HT-29 (cell line): Measurements from ENCODE around the gene ZNF687. TPM values are rescaled to one million over a fixed set of nuclear protein-coding genes. Genes with fewer than 3 reads are reported as not detected.
A peak's percentile ranks its signal among the peaks of the same experiment; 100 is the strongest.

Experiments
- DNase-seq: peaks from one replicate; pipeline ENCODE4 v3.0.0-alpha.2; 2015; ENCODE audit warnings: low spot score
- total RNA-seq: library from RNA; depleted of rRNA; stranded (reverse); fragments of >200 nt; shearing (Covaris generic); gene quantifications from 2 replicates; pipeline ENCODE4 v1.2.3, GENCODE V29; 2014

Gene ZNF687
- total RNA-seq, 1 experiment from 2014 or later = 39.2 TPM

DNA sequence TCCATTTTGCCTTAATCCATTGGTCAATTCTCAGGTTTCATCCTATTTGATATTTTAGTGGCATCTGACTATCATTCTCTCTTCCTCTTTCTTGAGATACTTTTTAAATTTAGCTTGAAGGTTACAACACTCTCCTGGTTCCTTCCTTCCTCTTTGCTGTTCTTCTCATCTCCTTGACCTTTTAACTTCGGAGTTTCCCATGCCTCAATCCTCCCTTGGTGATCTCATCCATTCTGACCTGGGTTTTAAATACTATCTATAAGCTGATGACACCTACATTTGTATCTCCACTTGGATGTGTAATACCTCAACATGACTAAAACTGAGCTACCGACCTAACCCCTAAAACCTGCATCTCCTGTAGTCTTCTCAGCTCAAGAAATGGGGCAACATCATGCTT lies 4.8 kb upstream of the ZNF687 start:
- no peak for DNase-seq

DNA sequence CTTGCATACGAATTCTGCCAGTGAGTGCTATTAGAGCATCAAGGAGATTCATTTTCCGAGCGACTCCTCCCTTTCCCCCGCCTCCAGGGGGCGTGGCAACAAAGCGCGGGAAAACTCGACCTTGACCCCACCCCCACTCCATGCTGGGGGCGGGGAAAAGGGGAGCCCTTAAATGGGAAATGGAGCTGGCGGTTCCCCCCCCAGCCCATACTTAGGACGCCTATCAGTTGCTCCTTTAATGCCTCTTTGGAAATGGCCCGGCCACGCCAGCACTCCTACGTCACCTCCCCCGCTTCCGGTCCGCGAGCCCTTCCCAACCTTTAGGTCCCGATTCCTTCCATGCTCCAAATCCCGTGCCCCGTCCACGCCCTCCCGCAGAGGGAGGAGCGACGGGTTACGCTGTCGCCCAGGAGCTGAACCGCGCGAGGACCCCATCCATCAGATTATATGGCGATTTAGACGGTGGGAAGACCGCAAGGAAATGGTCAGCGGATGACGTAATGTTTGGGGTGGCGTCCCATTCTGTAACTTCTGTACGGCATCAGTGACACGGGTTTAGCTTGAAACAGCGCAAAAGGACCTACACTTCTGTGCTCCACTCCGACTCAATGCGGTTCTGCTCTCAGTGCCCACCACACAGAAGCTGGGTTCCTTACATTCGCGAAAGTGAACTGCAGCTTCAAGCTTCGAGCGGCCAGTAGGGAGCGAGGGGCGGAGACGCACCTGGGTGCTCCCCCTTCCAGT lies 702 bp upstream of the ZNF687 start:
- DNase-seq = peak; percentile 97

DNA sequence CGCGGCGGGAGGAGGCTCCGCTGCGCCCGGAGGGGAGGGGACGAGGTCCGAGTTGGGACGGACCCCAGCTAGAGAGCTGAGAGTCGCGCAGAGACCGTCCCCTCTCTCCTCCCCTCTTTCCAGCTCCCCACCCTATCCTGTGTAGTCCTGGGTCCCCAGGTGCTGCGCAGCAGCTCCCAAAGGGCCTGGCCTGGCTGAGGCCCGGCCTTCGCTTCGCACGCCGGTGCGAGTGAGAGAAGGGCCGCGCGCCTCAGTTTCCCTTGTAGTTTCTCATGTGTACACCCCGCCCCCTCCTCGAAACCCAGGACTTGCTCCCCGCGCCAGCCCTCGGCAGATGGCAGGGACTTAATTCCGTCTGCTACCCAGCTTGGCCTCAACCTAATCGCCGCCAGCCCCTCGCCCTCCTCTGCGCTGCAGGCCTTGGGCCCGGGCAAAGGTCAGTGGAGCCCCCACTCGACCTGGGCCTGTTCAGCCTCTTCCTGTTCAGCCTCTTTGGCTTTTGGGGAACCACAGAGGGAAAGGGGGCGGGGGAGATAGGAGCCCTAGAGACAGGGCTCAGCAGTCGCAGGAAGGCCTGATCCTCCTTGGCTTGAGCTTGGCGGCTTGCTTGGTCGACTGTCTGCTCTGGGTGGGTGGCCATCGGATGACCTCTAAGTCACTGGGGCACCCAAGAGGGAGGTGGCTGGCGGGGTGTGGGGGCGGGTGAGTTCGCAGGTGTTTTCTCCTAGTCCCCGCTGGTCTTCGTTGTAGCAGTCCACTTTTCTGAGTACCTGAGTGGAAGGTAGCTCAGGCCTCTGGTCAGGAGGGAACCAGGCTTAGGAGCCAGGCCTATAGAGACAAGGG lies 1.0 kb downstream of the ZNF687 start:
- peak; percentile 45 for DNase-seq

DNA sequence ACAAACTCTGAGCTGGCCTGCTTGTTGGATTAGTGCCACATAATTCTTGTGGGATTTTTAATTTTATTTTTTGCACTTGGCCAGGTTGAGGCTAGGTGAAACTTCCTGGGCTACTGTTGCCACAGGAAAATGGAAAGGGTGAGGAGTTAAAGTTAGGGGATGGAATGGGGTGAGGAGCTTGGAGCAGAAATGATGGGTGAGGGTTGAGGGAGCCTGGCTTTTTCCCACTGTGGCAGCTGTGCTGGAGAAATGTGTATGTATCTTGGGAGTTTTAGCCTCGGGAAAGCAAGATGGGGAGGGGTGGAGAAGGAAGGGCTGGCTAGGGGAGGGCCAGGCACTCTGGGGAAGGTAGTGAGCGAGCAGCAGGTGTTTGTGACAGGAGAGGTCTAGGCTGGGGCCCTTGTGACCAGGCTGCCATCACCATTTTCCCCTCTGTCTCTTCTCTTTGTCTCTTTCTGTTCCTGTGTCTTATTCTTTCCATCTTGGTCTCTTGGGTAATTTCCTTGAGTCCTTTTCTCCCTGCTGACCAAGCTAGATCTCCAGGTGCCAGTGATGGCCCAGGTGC lies 2.0 kb downstream of the ZNF687 start:
- no peak for DNase-seq

DNA sequence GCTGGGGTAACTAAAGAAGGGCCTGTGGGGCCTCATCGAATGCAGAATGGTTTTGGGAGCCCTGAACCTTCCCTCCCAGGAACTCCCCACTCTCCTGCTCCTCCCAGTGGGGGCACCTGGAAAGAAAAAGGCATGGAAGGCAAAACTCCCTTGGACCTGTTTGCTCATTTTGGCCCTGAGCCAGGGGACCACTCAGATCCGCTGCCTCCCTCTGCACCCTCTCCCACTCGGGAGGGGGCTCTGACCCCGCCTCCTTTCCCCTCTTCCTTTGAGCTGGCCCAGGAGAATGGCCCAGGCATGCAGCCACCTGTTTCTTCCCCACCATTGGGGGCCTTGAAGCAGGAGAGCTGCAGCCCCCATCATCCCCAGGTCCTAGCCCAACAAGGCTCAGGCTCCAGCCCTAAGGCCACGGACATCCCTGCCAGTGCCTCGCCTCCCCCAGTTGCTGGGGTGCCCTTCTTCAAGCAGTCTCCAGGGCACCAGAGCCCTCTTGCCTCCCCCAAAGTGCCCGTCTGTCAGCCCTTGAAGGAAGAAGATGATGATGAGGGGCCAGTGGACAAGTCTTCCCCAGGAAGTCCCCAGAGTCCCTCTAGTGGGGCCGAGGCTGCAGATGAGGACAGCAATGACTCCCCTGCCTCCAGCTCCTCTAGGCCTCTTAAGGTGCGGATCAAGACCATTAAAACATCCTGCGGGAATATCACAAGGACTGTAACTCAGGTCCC lies 4.7 kb downstream of the ZNF687 start:
- no peak for DNase-seq

DNA sequence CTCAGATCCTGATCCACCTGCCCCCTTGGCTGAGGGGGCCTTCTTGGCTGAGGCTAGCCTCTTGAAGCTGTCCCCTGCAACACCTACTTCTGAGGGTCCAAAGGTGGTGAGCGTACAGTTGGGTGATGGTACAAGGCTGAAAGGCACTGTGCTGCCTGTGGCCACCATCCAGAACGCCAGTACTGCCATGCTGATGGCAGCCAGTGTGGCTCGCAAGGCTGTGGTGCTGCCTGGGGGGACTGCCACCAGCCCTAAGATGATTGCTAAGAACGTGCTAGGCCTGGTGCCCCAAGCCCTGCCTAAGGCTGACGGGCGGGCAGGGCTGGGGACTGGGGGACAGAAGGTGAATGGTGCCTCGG lies 5.2 kb downstream of the ZNF687 start:
- DNase-seq = no peak

DNA sequence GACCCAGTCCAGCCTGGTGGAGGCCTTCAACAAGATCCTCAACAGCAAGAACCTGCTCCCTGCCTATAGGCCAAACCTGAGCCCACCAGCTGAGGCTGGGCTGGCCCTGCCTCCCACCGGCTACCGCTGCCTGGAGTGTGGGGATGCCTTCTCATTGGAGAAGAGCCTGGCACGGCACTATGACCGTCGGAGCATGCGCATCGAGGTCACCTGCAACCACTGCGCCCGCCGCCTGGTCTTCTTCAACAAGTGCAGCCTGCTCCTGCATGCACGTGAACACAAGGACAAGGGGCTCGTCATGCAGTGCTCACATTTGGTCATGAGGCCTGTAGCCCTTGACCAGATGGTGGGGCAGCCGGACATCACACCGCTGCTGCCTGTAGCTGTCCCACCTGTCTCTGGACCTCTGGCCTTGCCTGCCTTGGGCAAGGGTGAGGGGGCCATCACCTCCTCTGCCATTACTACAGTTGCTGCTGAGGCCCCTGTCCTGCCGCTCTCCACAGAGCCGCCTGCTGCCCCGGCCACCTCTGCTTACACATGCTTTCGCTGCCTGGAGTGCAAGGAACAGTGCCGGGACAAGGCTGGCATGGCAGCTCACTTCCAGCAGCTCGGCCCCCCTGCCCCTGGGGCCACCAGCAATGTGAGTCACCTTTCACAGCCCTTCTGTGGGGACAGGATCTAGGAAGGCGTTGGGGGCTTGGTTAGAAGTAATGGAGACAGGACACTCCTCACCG lies 5.8 kb downstream of the ZNF687 start:
- no peak for DNase-seq

DNA sequence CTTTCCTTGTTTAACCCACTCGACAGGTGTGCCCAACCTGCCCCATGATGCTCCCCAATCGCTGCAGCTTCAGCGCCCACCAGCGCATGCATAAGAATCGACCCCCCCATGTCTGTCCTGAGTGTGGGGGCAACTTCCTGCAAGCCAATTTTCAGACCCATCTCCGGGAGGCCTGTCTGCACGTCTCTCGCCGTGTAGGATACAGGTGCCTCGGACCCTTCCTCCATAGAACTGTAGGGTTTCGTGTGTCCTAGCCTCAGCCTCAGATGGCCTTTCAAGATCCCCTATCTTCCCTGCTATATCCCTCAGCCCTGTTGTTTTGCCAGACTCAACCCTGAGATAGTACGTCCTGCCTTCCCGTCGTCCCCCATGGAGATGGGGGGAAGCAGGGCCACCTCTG lies 6.4 kb downstream of the ZNF687 start:
- no peak for DNase-seq

DNA sequence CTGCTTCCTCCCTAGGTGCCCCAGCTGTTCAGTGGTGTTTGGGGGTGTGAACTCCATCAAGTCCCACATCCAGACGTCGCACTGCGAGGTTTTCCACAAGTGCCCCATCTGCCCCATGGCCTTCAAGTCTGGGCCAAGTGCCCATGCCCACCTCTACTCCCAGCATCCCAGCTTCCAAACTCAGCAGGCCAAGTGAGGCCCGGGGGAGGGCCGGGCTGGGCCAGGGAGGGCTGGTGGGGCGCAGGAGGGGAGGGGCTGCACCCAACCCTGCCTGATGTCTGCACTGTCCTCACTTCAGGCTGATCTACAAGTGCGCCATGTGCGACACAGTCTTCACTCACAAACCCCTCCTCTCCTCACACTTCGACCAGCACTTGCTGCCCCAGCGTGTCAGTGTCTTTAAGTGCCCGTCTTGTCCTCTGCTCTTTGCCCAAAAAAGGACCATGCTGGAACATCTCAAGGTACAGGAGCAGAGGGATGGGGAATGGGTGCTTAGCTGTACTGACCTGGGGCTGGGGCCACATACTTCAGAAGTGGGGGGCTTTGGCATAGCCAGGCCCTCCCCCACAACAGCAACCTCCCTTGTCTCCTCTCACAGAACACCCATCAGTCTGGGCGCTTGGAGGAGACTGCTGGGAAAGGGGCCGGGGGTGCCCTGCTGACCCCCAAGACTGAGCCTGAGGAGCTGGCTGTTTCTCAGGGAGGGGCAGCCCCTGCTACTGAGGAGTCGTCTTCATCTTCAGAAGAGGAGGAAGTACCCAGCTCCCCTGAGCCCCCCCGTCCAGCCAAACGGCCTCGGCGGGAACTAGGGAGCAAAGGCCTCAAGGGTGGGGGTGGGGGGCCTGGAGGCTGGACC lies 7.2 kb downstream of the ZNF687 start:
- no peak for DNase-seq

DNA sequence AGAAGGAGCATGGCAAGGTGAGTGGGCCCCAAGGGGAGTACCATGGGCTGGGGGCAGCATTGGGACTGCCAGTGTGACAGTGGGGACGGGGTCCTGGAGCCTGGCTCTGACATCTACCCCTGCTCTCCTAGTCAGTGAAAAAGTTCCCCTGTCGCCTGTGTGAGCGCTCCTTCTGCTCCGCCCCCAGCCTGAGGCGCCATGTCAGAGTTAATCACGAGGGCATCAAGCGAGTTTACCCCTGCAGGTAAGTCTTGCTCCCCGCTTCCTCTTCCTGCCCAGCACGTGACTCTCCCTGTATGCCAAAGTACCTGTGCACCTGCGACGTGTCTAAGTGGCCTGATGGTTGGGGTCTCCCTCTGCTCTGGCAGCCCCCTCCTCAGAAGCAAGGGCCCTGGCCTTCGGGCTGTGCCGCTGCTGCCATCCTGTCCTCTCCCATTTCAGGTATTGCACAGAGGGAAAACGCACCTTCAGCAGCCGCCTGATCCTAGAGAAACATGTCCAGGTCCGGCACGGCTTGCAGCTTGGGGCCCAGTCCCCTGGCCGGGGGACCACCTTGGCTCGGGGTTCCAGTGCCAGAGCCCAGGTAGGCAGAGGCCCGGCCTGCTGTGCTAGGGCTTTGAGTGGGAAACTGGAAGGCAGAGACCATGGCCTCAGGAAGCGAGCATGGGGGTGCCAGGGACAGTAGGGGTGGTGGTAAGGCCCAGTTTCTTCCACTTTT lies 8.1 kb downstream of the ZNF687 start:
- DNase-seq = no peak

DNA sequence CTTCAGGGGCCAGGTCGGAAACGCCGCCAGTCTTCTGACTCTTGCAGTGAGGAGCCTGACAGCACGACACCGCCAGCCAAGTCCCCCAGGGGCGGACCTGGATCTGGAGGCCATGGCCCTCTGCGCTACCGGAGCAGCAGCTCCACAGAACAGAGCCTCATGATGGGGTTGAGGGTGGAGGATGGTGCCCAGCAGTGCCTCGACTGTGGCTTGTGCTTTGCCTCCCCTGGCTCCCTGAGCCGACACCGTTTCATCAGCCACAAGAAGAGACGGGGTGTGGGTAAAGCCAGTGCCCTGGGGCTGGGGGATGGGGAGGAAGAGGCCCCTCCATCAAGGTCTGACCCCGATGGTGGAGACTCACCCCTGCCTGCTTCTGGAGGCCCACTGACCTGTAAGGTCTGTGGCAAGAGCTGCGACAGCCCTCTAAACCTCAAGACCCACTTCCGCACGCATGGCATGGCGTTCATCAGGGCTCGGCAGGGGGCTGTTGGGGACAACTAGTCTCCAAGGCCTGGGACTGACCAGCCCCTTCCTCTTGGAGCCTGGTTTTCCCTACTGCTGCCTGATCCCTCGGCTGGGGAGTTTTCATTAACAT lies 8.7 kb downstream of the ZNF687 start:
- DNase-seq = no peak

DNA sequence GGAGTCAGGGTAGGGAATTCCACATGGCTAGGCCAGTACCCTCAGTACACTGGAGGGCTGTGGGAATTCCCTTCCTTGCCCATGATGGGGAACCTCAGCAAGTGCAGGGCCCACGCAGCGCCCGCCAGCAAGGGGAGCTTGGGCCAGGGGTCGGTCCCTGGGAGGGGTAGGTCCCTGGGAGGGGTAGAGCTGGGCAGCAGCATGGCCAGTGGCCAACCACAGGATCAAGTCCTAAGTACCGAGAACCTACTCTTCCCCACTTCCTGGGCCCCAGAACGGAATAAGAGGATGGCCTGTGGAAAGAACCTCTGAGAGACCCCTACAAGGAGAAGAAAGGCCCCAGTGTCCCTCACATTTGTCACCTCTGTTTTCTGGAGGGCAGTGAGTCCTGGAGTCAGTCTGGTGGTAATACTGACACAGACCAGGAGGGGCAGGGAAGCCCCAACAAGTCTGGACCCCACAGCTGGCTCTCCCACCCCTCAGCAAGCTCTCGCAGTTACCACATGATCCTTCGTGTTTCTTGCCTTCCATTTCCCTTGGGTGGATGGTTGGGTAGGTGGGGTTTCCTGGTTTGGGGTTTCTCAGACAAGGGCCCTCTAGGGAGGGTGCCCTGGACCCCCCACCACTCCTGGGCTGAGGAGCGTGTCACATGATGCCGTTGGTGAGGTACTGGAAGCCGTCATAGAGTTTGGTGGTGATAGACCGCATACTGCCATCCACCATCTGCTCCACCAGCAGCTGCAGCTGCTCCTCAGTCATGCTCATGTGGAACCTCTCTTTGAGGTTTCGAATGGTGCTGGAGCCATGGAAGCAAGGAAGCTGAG lies 10.3 kb downstream of the ZNF687 start:
- DNase-seq = no peak

DNA sequence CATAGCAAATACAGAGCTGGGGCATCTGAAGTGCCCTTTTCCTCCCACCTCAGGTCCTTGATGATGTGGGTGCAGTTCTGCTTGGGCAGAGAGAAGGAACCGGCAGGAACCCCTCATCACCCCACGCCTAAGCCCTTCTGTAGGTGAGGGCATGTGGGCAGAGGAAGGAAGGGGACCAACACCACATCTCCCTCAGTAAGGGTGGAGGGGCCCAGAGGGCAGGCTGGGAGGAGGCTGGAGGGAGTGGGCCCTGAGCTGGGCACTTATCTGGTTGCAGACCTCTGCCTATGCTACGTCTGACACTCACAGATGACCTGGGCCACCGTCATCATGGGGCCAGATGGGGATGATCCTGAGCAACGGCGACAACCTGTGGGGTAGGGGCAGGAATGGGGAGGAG lies 11.0 kb downstream of the ZNF687 start:
- no peak for DNase-seq

DNA sequence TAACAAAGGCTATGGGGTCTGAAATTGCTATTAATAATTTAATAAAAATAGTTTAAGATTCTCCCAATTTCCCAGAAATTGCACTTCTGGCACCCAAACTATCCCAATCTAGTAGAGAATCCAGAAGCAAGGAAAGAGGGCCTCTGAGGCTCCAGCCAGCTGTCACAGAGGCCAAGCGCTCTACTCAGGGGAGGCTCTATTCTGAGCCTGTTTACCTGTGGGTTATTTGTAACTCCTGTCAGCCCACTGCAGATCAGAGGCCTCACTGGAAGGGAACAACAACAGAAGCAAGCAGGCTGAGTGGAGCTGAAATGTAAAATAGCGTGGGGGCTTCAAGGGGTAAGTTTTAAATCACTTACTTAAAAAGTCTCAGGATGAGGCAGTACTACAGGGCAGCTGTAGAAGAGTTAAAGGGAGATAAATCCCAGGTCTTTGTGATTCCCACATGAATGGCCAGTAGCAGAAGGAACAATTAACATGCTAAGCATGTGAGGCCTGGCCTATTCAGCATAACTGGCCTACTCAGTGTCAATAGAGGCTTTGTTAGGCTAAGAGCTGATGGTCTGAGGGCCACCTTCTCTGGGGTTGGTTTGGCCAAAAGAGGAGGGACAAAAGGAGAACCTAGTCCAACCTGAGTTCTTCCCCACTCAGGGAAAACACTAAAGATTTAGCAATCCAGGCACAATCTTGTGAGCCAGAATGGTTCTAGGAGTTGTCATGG lies 12.8 kb downstream of the ZNF687 start:
- no peak for DNase-seq

DNA sequence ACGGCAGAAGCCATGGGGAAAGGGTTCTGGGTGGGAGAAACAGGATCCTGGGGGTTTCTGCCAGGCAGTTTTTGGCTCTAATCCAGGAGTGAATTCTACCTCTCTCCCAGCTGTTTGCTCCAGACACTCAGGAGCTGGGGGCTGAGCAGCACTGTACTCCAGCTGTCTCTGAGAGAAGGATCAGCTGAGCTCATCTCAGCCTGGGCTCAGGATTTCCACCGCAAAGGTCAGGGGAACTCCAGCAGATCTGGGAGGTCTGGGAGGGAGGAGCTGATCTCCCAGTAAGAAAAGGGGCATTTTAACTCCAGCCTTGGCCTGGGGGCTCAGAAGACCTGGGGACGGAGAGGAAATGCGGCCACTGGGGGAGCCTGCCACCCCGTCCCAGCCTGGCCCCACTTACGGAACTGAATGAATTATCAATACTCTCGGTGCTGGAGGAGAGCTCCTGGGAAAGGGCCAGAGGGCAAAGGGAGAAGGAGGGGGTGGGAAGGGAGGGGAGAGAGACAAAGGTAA lies 27.8 kb downstream of the ZNF687 start:
- DNase-seq = no peak

DNA sequence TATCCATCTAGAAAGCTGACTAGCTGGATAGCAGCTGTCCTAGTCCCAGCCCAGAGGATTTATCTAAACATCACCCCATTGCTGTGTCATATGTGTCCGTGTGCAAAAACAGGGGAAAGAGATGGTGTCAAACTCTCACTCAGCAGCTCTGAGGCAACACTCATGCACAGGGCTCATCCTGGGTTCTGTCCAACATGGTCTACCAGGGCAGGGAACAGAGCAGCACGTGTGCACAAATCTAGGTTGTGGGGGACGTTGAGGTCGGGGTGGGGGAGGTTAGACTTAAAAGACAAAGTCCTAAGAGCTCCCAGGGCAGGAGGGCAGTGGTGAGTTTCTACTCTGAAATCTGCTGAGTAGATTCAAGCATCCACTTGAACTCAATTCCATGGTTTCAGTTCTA lies 28.9 kb downstream of the ZNF687 start:
- DNase-seq = no peak

DNA sequence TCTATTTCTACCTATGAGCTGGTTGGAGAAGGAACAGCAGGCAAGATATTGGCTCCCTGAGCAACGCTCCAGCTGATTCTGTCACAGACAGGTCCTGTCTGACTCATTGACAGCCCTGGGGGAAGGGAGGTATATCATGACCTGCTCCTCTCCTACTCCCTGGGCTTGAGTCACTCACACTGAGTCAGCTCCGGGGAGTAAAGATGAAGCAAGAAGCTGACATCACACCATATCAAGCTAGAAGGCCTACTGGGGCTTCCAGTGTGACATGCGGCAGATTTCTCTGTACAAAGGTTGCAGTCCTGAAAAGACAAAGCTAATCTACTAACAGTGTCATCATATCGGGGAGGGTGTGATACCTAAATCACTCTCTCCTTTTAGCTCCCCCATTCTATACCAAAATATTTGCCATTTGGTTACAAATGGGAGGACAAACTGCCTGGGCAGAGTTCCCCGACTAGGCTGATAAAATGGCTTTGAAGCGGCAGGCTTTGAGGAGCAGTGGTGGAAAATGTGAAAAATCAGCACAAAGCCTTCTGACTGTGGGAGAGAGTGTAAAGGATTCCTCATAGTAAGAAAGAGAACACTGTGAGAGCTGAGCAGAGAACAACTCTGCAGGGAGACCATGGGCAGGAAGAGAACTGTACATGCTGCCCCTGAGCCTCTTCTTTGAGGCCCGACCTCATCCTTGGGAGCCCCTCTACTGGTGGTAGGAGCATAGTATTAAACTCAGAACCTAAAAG lies 29.7 kb downstream of the ZNF687 start:
- DNase-seq = peak; percentile 85
